ENCODE data around the gene DGKI. TPM values are rescaled to one million over a fixed set of nuclear protein-coding genes. Genes with fewer than 3 reads are reported as not detected.

The DGKI gene
- total RNA-seq, 1 donor from 2014 or later = 0.69 TPM

DNA sequence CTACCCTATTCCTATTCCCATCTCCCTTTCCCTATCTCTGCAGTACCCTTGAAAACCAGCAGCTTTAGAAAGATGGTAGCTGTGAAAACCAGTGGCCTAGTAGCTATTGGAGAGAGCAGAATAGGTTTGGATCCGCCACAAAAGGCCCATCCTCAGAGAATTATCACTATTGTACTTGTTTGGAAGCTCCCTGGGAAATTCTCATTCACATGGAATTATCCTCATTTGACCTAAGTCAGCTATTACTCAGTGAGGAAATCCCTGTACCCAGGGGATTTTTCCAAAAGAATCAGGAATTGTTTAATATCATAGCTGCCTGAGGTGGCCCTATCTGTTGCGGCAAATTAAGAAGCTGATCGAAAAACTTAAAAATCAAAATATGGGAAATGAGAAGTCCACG lies 51.6 kb downstream of the DGKI start:
- H3K36me3 Mint-ChIP-seq (ENCODE audit: low read depth, unreplicated experiment) = no peaks in the 10 kb centered on the region
- no peak for DNase-seq (ENCODE audit: low spot score)
- TF ChIP-seq, protein P1, sequence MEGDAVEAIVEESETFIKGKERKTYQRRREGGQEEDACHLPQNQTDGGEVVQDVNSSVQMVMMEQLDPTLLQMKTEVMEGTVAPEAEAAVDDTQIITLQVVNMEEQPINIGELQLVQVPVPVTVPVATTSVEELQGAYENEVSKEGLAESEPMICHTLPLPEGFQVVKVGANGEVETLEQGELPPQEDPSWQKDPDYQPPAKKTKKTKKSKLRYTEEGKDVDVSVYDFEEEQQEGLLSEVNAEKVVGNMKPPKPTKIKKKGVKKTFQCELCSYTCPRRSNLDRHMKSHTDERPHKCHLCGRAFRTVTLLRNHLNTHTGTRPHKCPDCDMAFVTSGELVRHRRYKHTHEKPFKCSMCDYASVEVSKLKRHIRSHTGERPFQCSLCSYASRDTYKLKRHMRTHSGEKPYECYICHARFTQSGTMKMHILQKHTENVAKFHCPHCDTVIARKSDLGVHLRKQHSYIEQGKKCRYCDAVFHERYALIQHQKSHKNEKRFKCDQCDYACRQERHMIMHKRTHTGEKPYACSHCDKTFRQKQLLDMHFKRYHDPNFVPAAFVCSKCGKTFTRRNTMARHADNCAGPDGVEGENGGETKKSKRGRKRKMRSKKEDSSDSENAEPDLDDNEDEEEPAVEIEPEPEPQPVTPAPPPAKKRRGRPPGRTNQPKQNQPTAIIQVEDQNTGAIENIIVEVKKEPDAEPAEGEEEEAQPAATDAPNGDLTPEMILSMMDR (IDR thresholded peaks at IDR 0.05; ENCODE audit: unreplicated experiment) = no peak

DNA sequence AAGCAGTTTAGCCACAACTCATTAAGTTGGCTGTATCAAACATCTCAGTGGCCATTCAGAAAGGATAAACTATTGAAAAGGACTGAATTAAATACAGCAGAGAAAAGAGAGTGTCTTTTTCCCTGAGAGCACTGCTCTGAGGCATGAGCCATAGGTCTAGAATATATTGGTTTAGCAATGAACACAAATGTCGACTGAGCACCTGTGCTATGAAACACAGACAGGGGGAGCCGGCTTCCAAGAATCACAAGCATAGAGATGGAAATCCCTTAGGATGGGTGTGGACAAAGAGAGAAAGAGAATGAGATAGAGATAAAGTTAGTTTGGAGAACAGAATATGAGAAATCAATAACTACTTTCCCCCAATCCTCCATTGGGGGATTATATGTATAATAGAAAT lies 54.8 kb downstream of the DGKI start:
- H3K27ac Mint-ChIP-seq (ENCODE audit: unreplicated experiment) = no peak overlapping the region
- no peak for DNase-seq (ENCODE audit: low spot score)
- no peaks in the 10 kb centered on the region for H3K4me1 Mint-ChIP-seq (ENCODE audit: unreplicated experiment)
- no peaks in the 10 kb centered on the region for H3K9me3 Mint-ChIP-seq (ENCODE audit: unreplicated experiment)
- TF ChIP-seq, protein P1 (IDR thresholded peaks at IDR 0.05; ENCODE audit: unreplicated experiment) = no peak
- no peak overlapping the region for H3K4me3 Mint-ChIP-seq (ENCODE audit: unreplicated experiment)
- no peaks in the 10 kb centered on the region for H3K36me3 Mint-ChIP-seq (ENCODE audit: low read depth, unreplicated experiment)
- peaks cover 3% of the 10 kb centered on the region for H3K27me3 Mint-ChIP-seq (ENCODE audit: unreplicated experiment)

More for the DNA sequence above, 51.6 kb downstream of the DGKI start:
- Mint-ChIP-seq H3K9me3 (ENCODE audit: unreplicated experiment) (no peaks in the 10 kb centered on the region), H3K4me3 (ENCODE audit: unreplicated experiment) (no peak overlapping the region), H3K27ac (ENCODE audit: unreplicated experiment) (no peak overlapping the region), H3K27me3 (ENCODE audit: unreplicated experiment) (peaks cover 1% of the 10 kb centered on the region), H3K4me1 (ENCODE audit: unreplicated experiment) (no peaks in the 10 kb centered on the region)

DNA sequence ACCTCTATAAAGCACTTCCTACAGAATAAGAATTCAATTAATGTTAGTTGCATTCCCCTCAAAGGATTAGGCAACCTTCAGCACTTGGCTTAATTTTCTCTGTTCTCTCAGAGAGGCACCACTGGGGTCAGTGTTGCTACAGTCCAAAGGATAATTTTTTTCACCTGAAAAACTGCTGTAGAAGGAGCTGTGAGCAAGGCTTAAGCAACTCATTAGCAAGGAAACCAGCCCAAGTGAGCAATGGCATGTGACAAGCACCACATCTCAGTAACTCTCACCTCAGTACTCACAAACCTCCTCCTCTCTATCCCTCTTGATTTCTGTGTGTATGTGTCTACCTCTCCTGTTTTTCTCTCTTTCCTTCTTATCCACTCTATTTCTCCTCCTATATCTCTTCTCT lies 55.9 kb downstream of the DGKI start:
- Mint-ChIP-seq H3K27me3 (ENCODE audit: unreplicated experiment) (peaks cover 3% of the 10 kb centered on the region), H3K9me3 (ENCODE audit: unreplicated experiment) (no peaks in the 10 kb centered on the region), H3K27ac (ENCODE audit: unreplicated experiment) (no peak overlapping the region), H3K36me3 (ENCODE audit: low read depth, unreplicated experiment) (no peaks in the 10 kb centered on the region), H3K4me3 (ENCODE audit: unreplicated experiment) (no peak overlapping the region), H3K4me1 (ENCODE audit: unreplicated experiment) (no peaks in the 10 kb centered on the region)
- DNase-seq (ENCODE audit: low spot score) = no peak
- TF ChIP-seq, protein P1 (IDR thresholded peaks at IDR 0.05; ENCODE audit: unreplicated experiment) = no peak

DNA sequence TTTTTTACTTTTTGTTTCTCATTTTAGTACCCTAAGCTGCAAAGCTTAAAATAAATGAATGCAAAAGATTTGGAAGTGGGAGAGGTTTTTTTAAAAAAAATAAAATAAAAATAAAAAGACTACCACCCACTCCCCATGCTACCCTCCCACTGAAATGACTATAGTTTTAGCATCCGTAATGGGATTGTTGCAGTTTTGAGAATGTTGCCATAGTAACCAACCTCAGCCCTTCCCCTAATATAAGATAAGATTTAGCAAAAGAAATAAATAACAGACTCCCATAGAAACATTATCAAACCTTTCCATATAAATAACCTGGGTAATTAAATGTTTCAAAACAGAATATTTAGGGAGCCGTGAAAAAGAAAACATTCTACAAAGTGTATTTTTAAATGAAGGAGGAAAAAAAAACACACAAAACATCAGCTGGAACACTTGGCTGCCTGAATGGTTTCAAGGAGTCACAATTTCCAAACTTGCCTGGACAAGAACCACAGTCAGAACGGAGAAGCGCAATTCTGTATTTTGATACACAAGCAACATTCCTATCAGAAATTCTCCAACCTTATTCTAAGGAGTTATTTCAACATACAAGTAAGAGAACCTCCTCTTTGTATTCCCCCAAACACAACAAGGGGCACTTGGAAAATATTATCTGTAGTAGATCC lies 57.4 kb downstream of the DGKI start:
- Mint-ChIP-seq H3K27ac (ENCODE audit: unreplicated experiment) (no peak overlapping the region), H3K4me1 (ENCODE audit: unreplicated experiment) (no peaks in the 10 kb centered on the region), H3K27me3 (ENCODE audit: unreplicated experiment) (peaks cover 3% of the 10 kb centered on the region), H3K4me3 (ENCODE audit: unreplicated experiment) (no peak overlapping the region), H3K36me3 (ENCODE audit: low read depth, unreplicated experiment) (no peaks in the 10 kb centered on the region), H3K9me3 (ENCODE audit: unreplicated experiment) (no peaks in the 10 kb centered on the region)
- no peak for DNase-seq (ENCODE audit: low spot score)
- TF ChIP-seq, protein P1 (IDR thresholded peaks at IDR 0.05; ENCODE audit: unreplicated experiment) = no peak

DNA sequence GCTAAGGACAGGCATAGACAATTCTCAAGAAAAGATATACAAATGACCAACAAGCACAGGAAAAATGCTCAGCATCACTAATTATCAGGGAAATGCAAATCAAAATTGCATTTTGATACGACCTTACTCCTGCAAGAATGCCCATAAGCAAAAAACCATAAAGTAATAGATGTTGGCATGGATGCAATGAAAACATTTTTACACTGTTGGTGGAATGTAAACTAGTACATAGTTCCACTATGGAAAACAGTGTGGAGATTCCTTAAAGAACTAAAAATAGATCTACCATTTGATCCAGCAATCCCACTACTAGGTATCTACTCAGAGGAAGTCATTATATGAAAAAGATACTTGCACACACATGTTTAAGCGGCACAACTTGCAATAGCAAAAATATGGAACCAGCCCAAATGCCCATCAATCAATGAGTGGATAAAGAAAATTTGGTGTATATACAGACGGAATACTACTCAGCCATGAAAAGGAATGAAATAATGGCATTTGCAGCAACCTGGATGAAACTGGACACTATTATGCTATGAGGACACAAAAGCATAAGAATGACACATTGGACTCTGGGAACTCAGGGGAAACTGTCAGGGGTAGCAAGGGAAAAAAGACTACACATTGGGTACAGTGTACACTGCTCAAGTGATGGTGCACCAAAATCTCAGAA lies 59.3 kb downstream of the DGKI start:
- Mint-ChIP-seq H3K9me3 (ENCODE audit: unreplicated experiment) (no peaks in the 10 kb centered on the region), H3K4me1 (ENCODE audit: unreplicated experiment) (no peaks in the 10 kb centered on the region), H3K4me3 (ENCODE audit: unreplicated experiment) (no peak overlapping the region), H3K27ac (ENCODE audit: unreplicated experiment) (no peak overlapping the region), H3K36me3 (ENCODE audit: low read depth, unreplicated experiment) (no peaks in the 10 kb centered on the region), H3K27me3 (ENCODE audit: unreplicated experiment) (peaks cover 3% of the 10 kb centered on the region)
- no peak for DNase-seq (ENCODE audit: low spot score)
- TF ChIP-seq, protein P1 (IDR thresholded peaks at IDR 0.05; ENCODE audit: unreplicated experiment) = no peak

Data from endothelial cell (in vitro differentiated cells).